Measurements from ENCODE around the gene C1QTNF8.

GRCh38 chr16:1144476-1145382 lies 48.7 kb upstream of the C1QTNF8 start:
- TF ChIP-seq POLR2A (IDR thresholded peaks at IDR 0.05; ENCODE audit: low read depth, low read length) (no peak), POLR2AphosphoS5 (IDR thresholded peaks at IDR 0.05; ENCODE audit: low read depth, low read length) (no peak)

Measured in GM12892 (cell line).